K562 (cell line): ENCODE measurements around the gene DNAI1. TPM values are rescaled to one million over a fixed set of nuclear protein-coding genes. Genes with fewer than 3 reads are reported as not detected.

Experiments used
- ATAC-seq: fragments of 200-7000 bp; cut with Tn5 transposase; 3 replicates; pipeline ENCODE4 v1.9.1; 2020; ENCODE audit warnings: moderate library complexity
- BruUV-seq: library from RNA; stranded (reverse); fragments of 400-500 nt; replicated peaks from 2 replicates; lab custom pipeline; 2021; lab: Mats Ljungman, UMichigan
- CTCF ChIA-PET: fragments of 300-600 bp; formaldehyde crosslinking; extraction: SDS; loops from one replicate; lab custom pipeline; 2021; ENCODE audit warnings: low intra/inter-chr PET ratio; lab: Yijun Ruan, JAX
- POLR2A ChIA-PET: fragments of 300-600, 350-650 bp; sonication (Branson Sonifier 250); formaldehyde crosslinking; extraction: SDS; loops from one replicate; lab custom pipeline; 2021; ENCODE audit warnings: antibody characterized with exemption, inconsistent platforms; lab: Yijun Ruan, JAX
- DNase-seq, 4 experiments: peaks; one replicate each; pipeline versions ENCODE4 v3.0.0 to v3.0.0-alpha.2; 2011 to 2018; ENCODE audit warnings: low spot score in 3 of 4, mixed read lengths in 3 of 4; ENCODE audit errors: extremely low read depth in 1 of 4
- FAIRE-seq: peaks from 2 replicates; lab custom pipeline; 2011; peaks lifted over from hg19 to GRCh38; lab: Jason Lieb, UNC
- H2AFZ ChIP-seq: 2 replicates; pipeline ENCODE4 v1.6.0; 2011; ENCODE audit warnings: low read depth, low read length, control low read depth, inconsistent platforms
- H3K27ac ChIP-seq: fragments of 200-600 bp; 3 replicates; pipeline ENCODE4 v1.8.0; 2011; ENCODE audit warnings: low read depth, mild to moderate bottlenecking, control low read depth, inconsistent platforms, low read length, moderate library complexity, mixed read lengths; ENCODE audit errors: extremely low read depth
- H3K27me3 ChIP-seq, 2 experiments: fragments of 300-600 bp in 1 of 2; 2 replicates in 1 of 2; 3 replicates in 1 of 2; pipeline versions ENCODE4 v1.6.0 to v1.8.0; 2011; ENCODE audit warnings: inconsistent platforms in 2 of 2, low read length in 2 of 2, mild to moderate bottlenecking in 1 of 2, mixed read lengths in 1 of 2, moderate library complexity in 1 of 2; ENCODE audit not compliant: control insufficient read depth in 2 of 2, insufficient read depth in 2 of 2
- H3K36me3 ChIP-seq: fragments of 300-600 bp; 3 replicates; pipeline ENCODE4 v1.8.0; 2011; ENCODE audit warnings: mild to moderate bottlenecking, low read length, inconsistent platforms; ENCODE audit not compliant: control insufficient read depth, insufficient read depth
- H3K4me1 ChIP-seq, 2 experiments: fragments of 200-600 bp in 1 of 2; replicated peaks in 1 of 2; 2 replicates in 1 of 2; 3 replicates in 1 of 2; pipeline versions ENCODE4 v1.5.1 to v1.8.0; 2011; ENCODE audit warnings: inconsistent platforms in 2 of 2, low read length in 2 of 2, mild to moderate bottlenecking in 1 of 2, mixed read lengths in 1 of 2, moderate library complexity in 1 of 2; ENCODE audit not compliant: control insufficient read depth in 2 of 2, insufficient read depth in 2 of 2
- H3K4me2 ChIP-seq: 2 replicates; pipeline ENCODE4 v1.6.1; 2011; ENCODE audit warnings: low read length, control low read depth, inconsistent platforms, mixed read lengths; ENCODE audit not compliant: insufficient read depth
- H3K4me3 ChIP-seq: fragments of 200-600 bp; sonication (generic), shearing (Covaris generic); 2 replicates; pipeline ENCODE4 v1.5.1; 2016; ENCODE audit warnings: control low read depth, inconsistent platforms
- H3K79me2 ChIP-seq: fragments of 200-600 bp; 3 replicates; pipeline ENCODE4 v1.8.0; 2011; ENCODE audit warnings: low read length, inconsistent platforms; ENCODE audit not compliant: control insufficient read depth, insufficient read depth
- H3K9ac ChIP-seq, 2 experiments: 2 replicates each; pipeline versions ENCODE4 v1.6.0 to v1.6.1; 2011; ENCODE audit warnings: low read depth in 2 of 2, low read length in 2 of 2, control low read depth in 1 of 2, inconsistent platforms in 1 of 2, mild to moderate bottlenecking in 1 of 2, mixed read lengths in 1 of 2; ENCODE audit not compliant: insufficient read depth in 1 of 2
- H3K9me1 ChIP-seq: one replicate; pipeline ENCODE4 v1.6.0; 2011; ENCODE audit warnings: inconsistent platforms, mild to moderate bottlenecking, low read length, moderate library complexity; ENCODE audit not compliant: control insufficient read depth, insufficient read depth
- H3K9me3 ChIP-seq: replicated peaks from 2 replicates; pipeline ENCODE4 v1.5.1; 2011; ENCODE audit warnings: low read depth, low read length, inconsistent platforms; ENCODE audit not compliant: control insufficient read depth, insufficient read depth
- H4K20me1 ChIP-seq: replicated peaks from 2 replicates; pipeline ENCODE4 v1.6.1; 2011; ENCODE audit warnings: low read length, inconsistent platforms, mixed read lengths; ENCODE audit not compliant: control insufficient read depth, insufficient read depth
- ARID1B ChIP-seq: fragments of 450-650 bp; IDR thresholded peaks from 2 replicates; pipeline ENCODE4 v1.6.1; 2016; ENCODE audit warnings: antibody characterized with exemption, mild to moderate bottlenecking, inconsistent platforms
- FOSL1 ChIP-seq: fragments of 200-800 bp; sonication (Bioruptor generic); conservative IDR thresholded peaks from 2 replicates; pipeline ENCODE4 v1.6.1; 2016; ENCODE audit warnings: missing genetic modification characterization, missing compliant biosample characterization
- TAL1 ChIP-seq: fragments of 450-650 bp; IDR thresholded peaks from 2 replicates; pipeline ENCODE4 v1.6.1; 2016; ENCODE audit warnings: mild to moderate bottlenecking
- WGBS: fragments of 100-300 bp; shearing (Covaris generic); methylation state at CpG from one replicate; pipeline ENCODE4 v1.1.6; 2016; ENCODE audit warnings: low coverage, mixed read lengths; ENCODE audit not compliant: insufficient coverage; ENCODE audit errors: missing lambda C conversion rate; 5-methylcytosine and 5-hydroxymethylcytosine counted together
- in situ Hi-C: fragments of 300-500 bp; cut with MboI; formaldehyde crosslinking; loops from 4 replicates; pipeline ENCODE4 v1.15.0; 2018; ENCODE audit warnings: inconsistent platforms, mixed read lengths
- intact Hi-C: fragments of 100-400 bp; cut with micrococcal nuclease; formaldehyde crosslinking; loops from 2 replicates; pipeline ENCODE4 v1.14.2; 2022
- polyA plus RNA-seq, 8 experiments: library from polyadenylated mRNA; depleted of rRNA in 4 of 8; stranded (reverse) in 5 of 8; unstranded in 3 of 8; fragments of >200 nt; fragmentation: Nextera tagmentation in 2 of 8; fragmentation: Illumina TruSeq in 1 of 8; extraction: Ambion mirVana in 2 of 8; extraction: Trizol in 1 of 8; gene quantifications; 2 replicates each; pipeline versions ENCODE4 v1.2.1 to v1.2.3, GENCODE V29; 2011 to 2014; ENCODE audit warnings: inconsistent platforms in 1 of 8, missing spikeins in 1 of 8
- total RNA-seq, 7 experiments: library from RNA; depleted of rRNA in 6 of 7; stranded (reverse); fragments of >200 nt in 6 of 7; fragmentation: Illumina TruSeq in 2 of 7; extraction: Trizol in 2 of 7; gene quantifications; 2 replicates each; pipeline versions ENCODE4 v1.2.1 to v1.2.3, GENCODE V29; 2011 to 2021; ENCODE audit warnings: low replicate concordance in 1 of 7
- TF ChIP-seq, protein P1 (sequence below): fragments of 250-450 bp; sonication (Bioruptor Pico); IDR thresholded peaks from 2 replicates; pipeline ENCODE4 v1.8.0; 2021; ENCODE audit warnings: borderline replicate concordance, mild to moderate bottlenecking, moderate library complexity; ENCODE audit not compliant: poor library complexity, severe bottlenecking
- TF ChIP-seq, protein P2 (sequence below): sonication (generic); formaldehyde crosslinking; IDR thresholded peaks from 2 replicates; pipeline ENCODE4 v1.4.0; 2020; ENCODE audit warnings: mild to moderate bottlenecking, missing genetic modification reagents

Gene DNAI1
- total and polyA plus RNA-seq, 9 of the 15 experiments (the other 6 are each of a cell fraction or from before 2014, with no cell fraction given), result 0.01 to 0.17 (median 0.04) TPM; not detected in 6

- peak; percentile 48 for TF ChIP-seq TAL1
- TF ChIP-seq ARID1B, result peak; percentile 76
Measured at GRCh38 chr9:34426347-34427074, 32.1 kb upstream of the DNAI1 start (continued).

DNA sequence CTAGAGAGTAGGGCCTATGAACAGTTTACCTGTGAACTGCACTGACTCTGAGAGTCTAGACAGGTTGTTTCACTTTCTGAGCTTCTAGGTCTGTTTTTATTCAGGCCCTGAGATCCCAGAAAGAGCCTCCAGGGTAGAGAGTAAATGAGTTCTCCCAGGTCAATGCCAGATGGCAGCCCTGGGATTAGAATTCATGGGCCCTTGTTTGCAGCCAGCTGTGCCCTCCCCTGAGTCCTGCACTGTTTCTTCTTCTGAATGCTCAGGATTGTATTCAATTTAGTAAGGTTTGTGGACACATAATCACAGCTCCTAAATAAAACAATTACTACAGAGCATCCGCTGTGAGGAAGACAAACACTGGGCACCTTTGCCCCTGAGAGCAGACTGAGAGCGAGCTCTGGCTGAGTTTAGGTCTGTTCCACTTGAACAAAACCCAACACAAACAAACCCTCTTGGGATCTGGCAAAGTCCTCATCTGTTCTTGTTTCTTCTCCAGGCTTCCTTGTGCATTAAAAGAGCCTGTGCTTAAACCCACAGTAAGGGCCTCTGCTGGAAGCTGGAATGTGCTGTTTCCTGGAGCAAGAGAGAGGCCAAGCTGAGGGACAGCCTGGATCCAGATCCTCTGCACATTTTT lies 30.2 kb upstream of the DNAI1 start:
- Histone ChIP-seq H3K9me1 (no peaks in the 10 kb centered on the region), H3K4me3 (no peak overlapping the region), H3K4me1 (peaks cover 0 to 2% of the 10 kb centered on the region in 2 experiments; a peak in 3 of 5 replicates), H3K9me3 (no peaks in the 10 kb centered on the region), H2AFZ (no peak overlapping the region), H3K9ac (no peak overlapping the region), H3K27ac (no peak overlapping the region), H3K27me3 (no peaks in the 10 kb centered on the region), H4K20me1 (peaks cover 4% of the 10 kb centered on the region; the same call in 1 of the 2 replicates), H3K79me2 (no peaks in the 10 kb centered on the region), H3K4me2 (no peak overlapping the region), H3K36me3 (no peaks in the 10 kb centered on the region)
- FAIRE-seq, result no peak
- DNase-seq, result no peak
- WGBS, result 80% methylated on average over 2 of the region's 2 CpGs
- ChIA-PET POLR2A (no interaction called here), CTCF (no interaction called here)
- in situ Hi-C loops (loop anchor here (10.0 kb wide), 1 partner anchor 66 kb away; no protein-coding TSS in a partner anchor), intact Hi-C loops (no loop called here)
- BruUV-seq, result no TSS peak
- TF ChIP-seq, protein P1, sequence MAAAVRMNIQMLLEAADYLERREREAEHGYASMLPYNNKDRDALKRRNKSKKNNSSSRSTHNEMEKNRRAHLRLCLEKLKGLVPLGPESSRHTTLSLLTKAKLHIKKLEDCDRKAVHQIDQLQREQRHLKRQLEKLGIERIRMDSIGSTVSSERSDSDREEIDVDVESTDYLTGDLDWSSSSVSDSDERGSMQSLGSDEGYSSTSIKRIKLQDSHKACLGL (CRISPR knock-in tag), result no peak
- TF ChIP-seq FOSL1, result no peak
- TF ChIP-seq, protein P2, sequence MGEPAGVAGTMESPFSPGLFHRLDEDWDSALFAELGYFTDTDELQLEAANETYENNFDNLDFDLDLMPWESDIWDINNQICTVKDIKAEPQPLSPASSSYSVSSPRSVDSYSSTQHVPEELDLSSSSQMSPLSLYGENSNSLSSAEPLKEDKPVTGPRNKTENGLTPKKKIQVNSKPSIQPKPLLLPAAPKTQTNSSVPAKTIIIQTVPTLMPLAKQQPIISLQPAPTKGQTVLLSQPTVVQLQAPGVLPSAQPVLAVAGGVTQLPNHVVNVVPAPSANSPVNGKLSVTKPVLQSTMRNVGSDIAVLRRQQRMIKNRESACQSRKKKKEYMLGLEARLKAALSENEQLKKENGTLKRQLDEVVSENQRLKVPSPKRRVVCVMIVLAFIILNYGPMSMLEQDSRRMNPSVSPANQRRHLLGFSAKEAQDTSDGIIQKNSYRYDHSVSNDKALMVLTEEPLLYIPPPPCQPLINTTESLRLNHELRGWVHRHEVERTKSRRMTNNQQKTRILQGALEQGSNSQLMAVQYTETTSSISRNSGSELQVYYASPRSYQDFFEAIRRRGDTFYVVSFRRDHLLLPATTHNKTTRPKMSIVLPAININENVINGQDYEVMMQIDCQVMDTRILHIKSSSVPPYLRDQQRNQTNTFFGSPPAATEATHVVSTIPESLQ, result no peak
- ATAC-seq, result no peak
